ENCODE data around the gene PTPRB. TPM values are rescaled to one million over a fixed set of nuclear protein-coding genes. Genes with fewer than 3 reads are reported as not detected.
"Not testable (repeated sequence)": the region's sequence is repeated elsewhere in the genome, so short reads cannot be mapped to it uniquely, and the experiment has no call there.

PTPRB gene
- total and polyA plus RNA-seq, 2 donors from 2014 or later = 13.5 to 71.6 TPM

DNA sequence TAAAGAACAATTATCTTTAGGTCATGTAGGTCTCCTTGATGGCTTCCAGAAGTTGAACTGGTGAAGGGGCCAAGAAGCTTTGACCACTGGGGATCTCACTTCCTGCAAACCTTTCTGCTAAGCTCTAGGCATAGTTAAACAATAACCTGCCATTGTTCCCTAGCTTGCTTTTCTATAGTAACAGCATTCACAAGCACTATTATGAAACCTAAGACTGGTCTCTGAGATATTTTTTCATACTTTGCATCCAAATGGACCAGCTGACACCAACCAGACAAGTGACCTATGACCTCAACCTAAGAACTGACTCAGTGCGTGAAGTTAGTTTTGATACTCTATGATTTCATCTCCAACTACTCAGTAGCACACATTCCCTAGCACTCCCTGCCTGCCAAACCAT is 129.1 kb downstream of the PTPRB start:
- no peaks in the 10 kb centered on the region for H3K36me3 ChIP-seq (ENCODE audit: control insufficient read depth in 2 of 3, insufficient read depth in 3 of 3, low read length in 3 of 3)
- H3K4me3 ChIP-seq (ENCODE audit: low read length in 3 of 3) = no peak overlapping the region
- TF ChIP-seq, protein P1, sequence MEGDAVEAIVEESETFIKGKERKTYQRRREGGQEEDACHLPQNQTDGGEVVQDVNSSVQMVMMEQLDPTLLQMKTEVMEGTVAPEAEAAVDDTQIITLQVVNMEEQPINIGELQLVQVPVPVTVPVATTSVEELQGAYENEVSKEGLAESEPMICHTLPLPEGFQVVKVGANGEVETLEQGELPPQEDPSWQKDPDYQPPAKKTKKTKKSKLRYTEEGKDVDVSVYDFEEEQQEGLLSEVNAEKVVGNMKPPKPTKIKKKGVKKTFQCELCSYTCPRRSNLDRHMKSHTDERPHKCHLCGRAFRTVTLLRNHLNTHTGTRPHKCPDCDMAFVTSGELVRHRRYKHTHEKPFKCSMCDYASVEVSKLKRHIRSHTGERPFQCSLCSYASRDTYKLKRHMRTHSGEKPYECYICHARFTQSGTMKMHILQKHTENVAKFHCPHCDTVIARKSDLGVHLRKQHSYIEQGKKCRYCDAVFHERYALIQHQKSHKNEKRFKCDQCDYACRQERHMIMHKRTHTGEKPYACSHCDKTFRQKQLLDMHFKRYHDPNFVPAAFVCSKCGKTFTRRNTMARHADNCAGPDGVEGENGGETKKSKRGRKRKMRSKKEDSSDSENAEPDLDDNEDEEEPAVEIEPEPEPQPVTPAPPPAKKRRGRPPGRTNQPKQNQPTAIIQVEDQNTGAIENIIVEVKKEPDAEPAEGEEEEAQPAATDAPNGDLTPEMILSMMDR (IDR thresholded peaks at IDR 0.05; ENCODE audit: borderline replicate concordance, extremely low read depth, insufficient read depth) = no peak
- FAIRE-seq = no peak
- intact Hi-C loops (cut with DNase I) = no loop called here
- no peak for DNase-seq
- H3K27ac ChIP-seq (ENCODE audit: low read depth in 2 of 2, low read length in 2 of 2) = no peak overlapping the region
- H3K9me3 ChIP-seq (ENCODE audit: control insufficient read depth in 2 of 3, insufficient read depth in 1 of 3, low read length in 3 of 3) = peaks cover 0 to 3% (median 0%) of the 10 kb centered on the region in 3 donors
- no peak overlapping the region for H3K9ac ChIP-seq (ENCODE audit: low read length in 3 of 3)
- no peaks in the 10 kb centered on the region for H3K27me3 ChIP-seq (ENCODE audit: control insufficient read depth, insufficient read depth, low read length)
- H3K4me1 ChIP-seq (ENCODE audit: control insufficient read depth in 2 of 3, insufficient read depth in 2 of 3, low read depth in 1 of 3, low read length in 3 of 3) = no peaks in the 10 kb centered on the region

DNA sequence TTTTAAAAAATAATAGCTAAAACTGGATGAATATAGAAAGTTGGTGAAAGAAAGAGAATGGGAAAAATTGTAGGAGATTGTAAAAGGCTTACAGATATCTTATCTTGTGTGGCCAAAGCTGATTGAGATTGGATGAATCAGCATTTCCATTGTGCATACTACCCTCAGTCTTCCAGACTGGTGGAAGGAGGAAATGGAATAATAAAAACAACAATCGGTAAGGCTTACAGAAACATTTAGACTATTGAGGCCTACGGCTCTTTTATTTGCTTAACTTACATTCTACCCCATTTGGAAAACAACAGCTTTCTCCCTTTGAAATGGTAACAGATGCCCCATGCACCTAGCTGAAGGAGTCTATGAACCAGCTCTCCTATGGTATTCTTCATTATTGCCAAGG is 129.8 kb downstream of the PTPRB start:
- Histone ChIP-seq H3K27me3 (ENCODE audit: control insufficient read depth, insufficient read depth, low read length) (no peaks in the 10 kb centered on the region), H3K36me3 (ENCODE audit: control insufficient read depth in 2 of 3, insufficient read depth in 3 of 3, low read length in 3 of 3) (no peaks in the 10 kb centered on the region), H3K9me3 (ENCODE audit: control insufficient read depth in 2 of 3, insufficient read depth in 1 of 3, low read length in 3 of 3) (peaks cover 0 to 3% (median 0%) of the 10 kb centered on the region in 3 donors), H3K4me1 (ENCODE audit: control insufficient read depth in 2 of 3, insufficient read depth in 2 of 3, low read depth in 1 of 3, low read length in 3 of 3) (no peaks in the 10 kb centered on the region), H3K4me3 (ENCODE audit: low read length in 3 of 3) (no peak overlapping the region), H3K9ac (ENCODE audit: low read length in 3 of 3) (no peak overlapping the region), H3K27ac (ENCODE audit: low read depth in 2 of 2, low read length in 2 of 2) (no peak overlapping the region)
- TF ChIP-seq, protein P1 (IDR thresholded peaks at IDR 0.05; ENCODE audit: borderline replicate concordance, extremely low read depth, insufficient read depth) = no peak
- FAIRE-seq = no peak
- no peak for DNase-seq
- intact Hi-C loops (cut with DNase I) = no loop called here

DNA sequence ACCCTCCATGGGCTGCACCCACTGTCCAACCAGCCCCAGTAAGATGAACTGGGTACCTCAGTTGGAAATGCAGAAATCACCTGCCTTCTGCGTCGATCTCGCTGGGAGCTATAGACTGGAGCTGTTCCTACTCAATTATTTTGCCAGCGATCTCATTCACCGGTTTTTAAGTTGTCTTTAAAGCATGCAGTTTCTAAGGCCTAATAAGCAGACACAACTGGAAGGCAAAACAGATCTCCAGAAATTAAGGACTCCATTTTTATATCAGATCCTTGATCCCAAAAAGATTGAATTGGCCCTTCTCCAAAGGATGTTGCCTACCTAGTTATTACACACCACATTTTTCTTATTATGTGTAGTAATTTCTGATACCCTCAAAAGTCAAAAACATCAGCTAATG is 139.7 kb downstream of the PTPRB start:
- H3K36me3 ChIP-seq (ENCODE audit: control insufficient read depth in 2 of 3, insufficient read depth in 3 of 3, low read length in 3 of 3) = no peaks in the 10 kb centered on the region
- H3K27ac ChIP-seq (ENCODE audit: low read depth in 2 of 2, low read length in 2 of 2) = no peak overlapping the region
- intact Hi-C loops (cut with DNase I) = no loop called here
- no peaks in the 10 kb centered on the region for H3K9me3 ChIP-seq (ENCODE audit: control insufficient read depth in 2 of 3, insufficient read depth in 1 of 3, low read length in 3 of 3)
- H3K9ac ChIP-seq (ENCODE audit: low read length in 3 of 3) = no peak overlapping the region
- no peak overlapping the region for H3K4me3 ChIP-seq (ENCODE audit: low read length in 3 of 3)
- FAIRE-seq = no peak
- H3K4me1 ChIP-seq (ENCODE audit: control insufficient read depth in 2 of 3, insufficient read depth in 2 of 3, low read depth in 1 of 3, low read length in 3 of 3) = no peaks in the 10 kb centered on the region
- TF ChIP-seq, protein P1 (IDR thresholded peaks at IDR 0.05; ENCODE audit: borderline replicate concordance, extremely low read depth, insufficient read depth) = no peak
- H3K27me3 ChIP-seq (ENCODE audit: control insufficient read depth, insufficient read depth, low read length) = no peaks in the 10 kb centered on the region
- no peak for DNase-seq

DNA sequence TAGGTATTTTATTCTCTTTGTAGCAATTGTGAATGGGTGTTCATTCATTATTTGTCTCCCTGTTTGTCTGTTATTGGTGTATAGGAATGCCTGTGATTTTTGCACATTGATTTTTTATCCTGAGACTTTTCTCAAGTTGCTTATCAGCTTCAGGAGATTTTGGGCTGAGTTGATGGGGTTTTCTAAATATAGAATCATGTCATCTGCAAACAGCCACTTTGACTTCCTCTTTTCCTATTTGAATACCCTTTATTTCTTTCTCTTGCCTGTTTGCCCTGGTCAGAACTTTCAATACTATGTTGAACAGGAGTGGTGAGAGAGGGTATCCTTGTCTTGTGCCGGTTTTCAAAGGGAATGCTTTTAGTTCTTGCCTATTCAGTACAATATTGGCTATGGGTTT is 144.3 kb downstream of the PTPRB start:
- FAIRE-seq; intact Hi-C loops (cut with DNase I): not testable (repeated sequence)

DNA sequence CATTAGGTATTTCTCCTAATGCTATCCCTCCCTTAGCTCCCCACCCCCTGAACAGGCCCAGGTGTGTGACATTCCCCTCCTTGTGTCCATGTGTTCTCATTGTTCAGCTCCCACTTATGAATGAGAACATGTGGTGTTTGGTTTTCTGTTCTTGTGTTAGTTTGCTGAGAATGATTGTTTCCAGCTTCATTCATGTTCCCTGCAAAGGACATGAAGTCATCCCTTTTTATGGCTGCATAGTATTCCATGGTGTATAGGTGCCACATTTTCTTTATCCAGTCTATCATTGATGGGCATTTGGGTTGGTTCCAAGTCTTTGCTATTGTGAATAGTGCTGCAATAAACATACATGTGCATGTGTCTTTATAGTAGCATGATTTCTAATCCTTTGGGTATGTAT is 146.3 kb downstream of the PTPRB start:
- H3K27me3 ChIP-seq (ENCODE audit: control insufficient read depth, insufficient read depth, low read length); H3K4me3 ChIP-seq (ENCODE audit: low read length in 3 of 3); H3K36me3 ChIP-seq (ENCODE audit: control insufficient read depth in 2 of 3, insufficient read depth in 3 of 3, low read length in 3 of 3); H3K27ac ChIP-seq (ENCODE audit: low read depth in 2 of 2, low read length in 2 of 2); FAIRE-seq; H3K9ac ChIP-seq (ENCODE audit: low read length in 3 of 3); DNase-seq; H3K4me1 ChIP-seq (ENCODE audit: control insufficient read depth in 2 of 3, insufficient read depth in 2 of 3, low read depth in 1 of 3, low read length in 3 of 3); H3K9me3 ChIP-seq (ENCODE audit: control insufficient read depth in 2 of 3, insufficient read depth in 1 of 3, low read length in 3 of 3); intact Hi-C loops (cut with DNase I): not testable (repeated sequence)

More for the DNA sequence above, 144.3 kb downstream of the PTPRB start:
- not testable (repeated sequence) for H3K27me3 ChIP-seq (ENCODE audit: control insufficient read depth, insufficient read depth, low read length); H3K9ac ChIP-seq (ENCODE audit: low read length in 3 of 3); DNase-seq; H3K4me1 ChIP-seq (ENCODE audit: control insufficient read depth in 2 of 3, insufficient read depth in 2 of 3, low read depth in 1 of 3, low read length in 3 of 3); H3K36me3 ChIP-seq (ENCODE audit: control insufficient read depth in 2 of 3, insufficient read depth in 3 of 3, low read length in 3 of 3); H3K27ac ChIP-seq (ENCODE audit: low read depth in 2 of 2, low read length in 2 of 2); H3K4me3 ChIP-seq (ENCODE audit: low read length in 3 of 3); H3K9me3 ChIP-seq (ENCODE audit: control insufficient read depth in 2 of 3, insufficient read depth in 1 of 3, low read length in 3 of 3)

Data from kidney (tissue), 14 donors.